Endothelial cell of umbilical vein (primary cell): ENCODE data around the gene CHMP5. TPM values are rescaled to one million over a fixed set of nuclear protein-coding genes. Genes with fewer than 3 reads are reported as not detected.
A peak's percentile ranks its signal among the peaks of the same experiment; 100 is the strongest.

Experiments
- BruUV-seq: library from RNA; stranded (reverse); fragments of 400-500 nt; replicated peaks from 2 replicates; lab custom pipeline; 2021; lab: Mats Ljungman, UMichigan
- CTCF ChIA-PET: fragments of 300-600, 350-600 bp; sonication (Branson Sonifier 250); formaldehyde crosslinking; loops from one replicate; lab custom pipeline; 2021; ENCODE audit warnings: antibody characterized with exemption, inconsistent platforms; lab: Charles Lee
- POLR2A ChIA-PET: fragments of 300-600, 350-600 bp; sonication (Branson Sonifier 250); formaldehyde crosslinking; loops from one replicate; lab custom pipeline; 2021; ENCODE audit warnings: antibody characterized with exemption, inconsistent platforms; lab: Charles Lee
- DNase-seq: peaks from one replicate; pipeline ENCODE4 v3.0.0-alpha.2; 2011; ENCODE audit warnings: low read depth, low spot score
- FAIRE-seq: peaks from 2 replicates; lab custom pipeline; 2011; peaks lifted over from hg19 to GRCh38; lab: Jason Lieb, UNC
- H2AFZ ChIP-seq: 2 replicates; pipeline ENCODE4 v1.6.0; 2012; ENCODE audit warnings: low read depth, low read length, control low read depth, inconsistent platforms
- H3K27ac ChIP-seq: 2 replicates; pipeline ENCODE4 v1.5.1; 2011; ENCODE audit warnings: low read depth, mild to moderate bottlenecking, control low read depth, low read length, moderate library complexity; ENCODE audit not compliant: insufficient read depth
- H3K27me3 ChIP-seq, 2 experiments: 2 replicates each; pipeline versions ENCODE4 v1.6.0 to v1.6.1; 2011; ENCODE audit warnings: low read length in 2 of 2, mixed read lengths in 1 of 2; ENCODE audit not compliant: control insufficient read depth in 2 of 2, insufficient read depth in 2 of 2
- H3K36me3 ChIP-seq, 2 experiments: 2 replicates in 1 of 2; 3 replicates in 1 of 2; pipeline ENCODE4 v1.5.1; 2011; ENCODE audit warnings: low read length in 2 of 2, mild to moderate bottlenecking in 1 of 2, moderate library complexity in 1 of 2; ENCODE audit not compliant: control insufficient read depth in 2 of 2, insufficient read depth in 2 of 2; ENCODE audit errors: extremely low read depth in 1 of 2
- H3K4me1 ChIP-seq: 3 replicates; pipeline ENCODE4 v1.5.1; 2011; ENCODE audit warnings: mild to moderate bottlenecking, low read length; ENCODE audit not compliant: control insufficient read depth, insufficient read depth; ENCODE audit errors: extremely low read depth
- H3K4me2 ChIP-seq: 2 replicates; pipeline ENCODE4 v1.6.1; 2011; ENCODE audit warnings: low read length, control low read depth, mixed read lengths; ENCODE audit not compliant: insufficient read depth
- H3K4me3 ChIP-seq, 3 experiments: fragments of 200-600 bp in 1 of 3; sonication (generic), shearing (Covaris generic) in 1 of 3; replicated peaks in 1 of 3; 2 replicates each; pipeline ENCODE4 v1.5.1; 2011 to 2016; ENCODE audit warnings: control low read depth in 3 of 3, low read length in 3 of 3, mild to moderate bottlenecking in 2 of 3, inconsistent platforms in 1 of 3, low read depth in 1 of 3, moderate library complexity in 1 of 3; ENCODE audit not compliant: insufficient read depth in 1 of 3
- H3K79me2 ChIP-seq: 2 replicates; pipeline ENCODE4 v1.6.0; 2012; ENCODE audit warnings: low read length, inconsistent platforms; ENCODE audit not compliant: control insufficient read depth, insufficient read depth
- H3K9ac ChIP-seq: replicated peaks from 2 replicates; pipeline ENCODE3; 2011; ENCODE audit warnings: low read length, control low read depth; ENCODE audit not compliant: insufficient read depth; ENCODE audit errors: extremely low read depth
- H3K9me1 ChIP-seq: replicated peaks from 3 replicates; pipeline ENCODE4 v1.6.0; 2011; ENCODE audit warnings: mild to moderate bottlenecking, low read length; ENCODE audit not compliant: control insufficient read depth, insufficient read depth; ENCODE audit errors: extremely low read depth
- H3K9me3 ChIP-seq: replicated peaks from 2 replicates; pipeline ENCODE4 v1.5.1; 2012; ENCODE audit warnings: low read length, inconsistent platforms; ENCODE audit not compliant: control insufficient read depth, insufficient read depth
- H4K20me1 ChIP-seq: replicated peaks from 2 replicates; pipeline ENCODE3; 2011; ENCODE audit warnings: mild to moderate bottlenecking, low read length; ENCODE audit not compliant: control insufficient read depth, insufficient read depth; ENCODE audit errors: extremely low read depth
- EZH2 ChIP-seq: IDR thresholded peaks from 2 replicates; pipeline ENCODE4 v1.6.1; 2012; ENCODE audit warnings: borderline replicate concordance, low read depth, mild to moderate bottlenecking, moderate library complexity, low read length, inconsistent platforms; ENCODE audit not compliant: severe bottlenecking
- FOS ChIP-seq: IDR thresholded peaks from 2 replicates; pipeline ENCODE4 v1.6.1; 2011; ENCODE audit warnings: mild to moderate bottlenecking, low read length, moderate library complexity, borderline replicate concordance; ENCODE audit not compliant: insufficient read depth
- GATA2 ChIP-seq: IDR thresholded peaks from 2 replicates; pipeline ENCODE4 v1.7.0; 2011; ENCODE audit warnings: low read depth, mild to moderate bottlenecking, moderate library complexity, mixed read lengths, low read length; ENCODE audit not compliant: insufficient read length, insufficient read depth
- JUN ChIP-seq: IDR thresholded peaks from 2 replicates; pipeline ENCODE4 v1.6.1; 2011; ENCODE audit warnings: borderline replicate concordance, low read depth; ENCODE audit not compliant: insufficient read length, insufficient read depth
- MYC ChIP-seq: IDR thresholded peaks from one replicate; pipeline ENCODE4 v1.6.1; 2011; ENCODE audit warnings: mild to moderate bottlenecking, low read depth, low read length
- POLR2A ChIP-seq: IDR thresholded peaks from 2 replicates; pipeline ENCODE4 v1.6.1; 2012; ENCODE audit warnings: low read depth, mild to moderate bottlenecking, control low read depth, low read length
- POLR2AphosphoS5 ChIP-seq: IDR thresholded peaks from 2 replicates; pipeline ENCODE4 v1.6.1; 2012; ENCODE audit warnings: low read depth, mild to moderate bottlenecking, control low read depth, low read length, moderate library complexity; ENCODE audit not compliant: insufficient read depth
- dilution Hi-C: fragments of 300-500 bp; cut with MboI; formaldehyde crosslinking; loops from one replicate; pipeline ENCODE4 v1.15.0; 2019; ENCODE audit warnings: low sequenced_read_pairs; ENCODE audit not compliant: extremely low pct_ligation_motif_present
- intact Hi-C: fragments of 100-400 bp; cut with micrococcal nuclease; formaldehyde crosslinking; loops from one replicate; pipeline ENCODE4 v1.10.0; 2022
- polyA plus RNA-seq, 4 experiments: library from polyadenylated mRNA; depleted of rRNA in 3 of 4; stranded (reverse) in 3 of 4; unstranded in 1 of 4; fragments of >200 nt; gene quantifications; 2 replicates each; pipeline versions ENCODE4 v1.2.1 to v1.2.3, GENCODE V29; 2011 to 2012; ENCODE audit warnings: missing spikeins in 1 of 4
- total RNA-seq: library from RNA; stranded (reverse); gene quantifications from 2 replicates; pipeline ENCODE4 v1.2.3, GENCODE V29; 2021
- TF ChIP-seq, protein P1 (sequence below), 2 donors: IDR thresholded peaks; 1 replicate in 1 of 2; 2 replicates in 1 of 2; pipeline ENCODE4 v1.5.1; 2011; ENCODE audit warnings: low read length in 2 of 2, mild to moderate bottlenecking in 2 of 2, moderate library complexity in 2 of 2, control low read depth in 1 of 2, inconsistent platforms in 1 of 2, low read depth in 1 of 2; ENCODE audit not compliant: insufficient read depth in 1 of 2; ENCODE audit errors: extremely low read depth in 1 of 2
- TF ChIP-seq, protein P2 (sequence below): IDR thresholded peaks from 2 replicates; pipeline ENCODE4 v1.6.1; 2011; ENCODE audit not compliant: insufficient read depth, insufficient read length

Gene CHMP5
- total and polyA plus RNA-seq, 2 donors (not counting 3 experiments of a cell fraction or from before 2014, with no cell fraction given): 33.2 to 55.8 TPM

DNA sequence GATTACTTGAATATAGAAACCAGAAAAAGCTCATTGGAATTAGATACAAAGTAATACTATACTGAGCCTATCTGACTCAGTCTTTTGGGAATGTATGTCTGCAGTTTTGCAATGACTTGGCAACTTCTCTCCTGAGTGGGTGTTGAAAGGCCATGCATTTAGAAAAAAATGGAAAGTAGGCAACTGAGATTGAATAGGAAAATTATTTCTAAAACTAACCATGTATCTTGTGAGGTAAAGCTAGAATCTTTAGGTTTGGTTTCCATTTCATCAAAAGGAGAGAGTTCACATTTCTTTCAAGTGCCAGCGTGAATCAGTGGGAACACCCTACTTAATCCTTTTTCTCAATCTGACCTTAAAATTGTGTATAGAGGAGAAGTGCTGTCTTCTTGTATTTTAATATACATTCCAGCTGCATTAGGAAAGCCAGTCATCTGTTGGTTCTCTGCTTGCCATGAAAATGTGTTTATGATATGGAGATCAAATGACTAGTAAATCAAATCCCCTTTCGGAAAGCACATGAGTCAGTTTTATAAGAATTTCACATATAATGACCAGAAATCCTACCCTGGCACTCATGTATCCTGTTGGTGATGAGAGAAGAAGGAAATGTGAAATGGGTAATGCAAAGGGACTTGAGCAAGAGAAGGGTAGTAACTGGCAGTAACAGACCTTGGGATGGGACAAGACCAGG is 55.9 kb downstream of the CHMP5 start:
- TF ChIP-seq POLR2AphosphoS5: no peak
- TF ChIP-seq JUN: peak; percentile 48
- peak; percentile 55 for TF ChIP-seq FOS
- peak overlapping the region; percentile 62 for H3K9ac ChIP-seq
- BruUV-seq: TSS peak; percentile 96
- ChIA-PET POLR2A (interaction anchor here (0.8 to 1.3 kb wide), 3 partner anchors 10 to 31 kb away, joined by 3 to 13 read pairs (median 3); partner anchors contain the start of gene NFX1), CTCF (interaction anchor here (0.6 to 1.9 kb wide), 8 partner anchors 11 to 147 kb away, joined by 3 to 10 read pairs (median 6); partner anchors contain the start of genes AQP3 and NFX1)
- no peaks in the 10 kb centered on the region for H3K27me3 ChIP-seq
- no peaks in the 10 kb centered on the region for H3K9me3 ChIP-seq
- H3K4me3 ChIP-seq: no peak overlapping the region
- H2AFZ ChIP-seq: no peak overlapping the region
- DNase-seq (peak; percentile 86), FAIRE-seq (peak; percentile 72)
- H3K79me2 ChIP-seq: no peaks in the 10 kb centered on the region
- no peaks in the 10 kb centered on the region for H4K20me1 ChIP-seq
- H3K9me1 ChIP-seq: no peaks in the 10 kb centered on the region
- peaks cover 14 to 18% of the 10 kb centered on the region in 2 experiments for H3K36me3 ChIP-seq
- peaks cover 22% of the 10 kb centered on the region for H3K4me1 ChIP-seq
- intact Hi-C loops: loop anchor here (1.0 to 2.0 kb wide), 2 partner anchors 9 to 30 kb away; partner anchors contain the start of gene NFX1
- peak overlapping the region; percentile 77 for H3K4me2 ChIP-seq
- dilution Hi-C loops: no loop called here
- H3K27ac ChIP-seq: peak overlapping the region; percentile 86

DNA sequence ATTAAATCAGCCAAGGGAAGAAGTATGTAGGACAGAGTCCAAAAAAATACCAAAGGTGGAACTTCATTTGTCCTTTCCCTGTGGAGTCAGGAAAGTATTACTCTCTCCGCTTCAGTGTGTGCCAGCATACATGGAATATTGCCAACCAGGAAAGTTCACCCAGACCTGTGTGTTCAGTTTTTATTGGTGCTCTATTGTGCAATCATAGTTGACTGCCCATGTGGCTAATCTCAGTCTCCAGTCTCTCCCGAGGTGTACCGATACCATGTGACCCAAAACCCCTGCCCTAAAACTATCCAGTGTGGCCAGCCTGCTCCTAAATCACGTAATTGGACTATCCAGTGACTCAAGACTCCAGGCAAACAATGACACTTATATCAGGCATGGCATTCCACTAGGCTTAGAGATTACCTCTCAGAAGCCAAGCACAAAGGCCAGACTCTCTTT is 64.3 kb downstream of the CHMP5 start:
- intact Hi-C loops: loop anchor here (1.0 to 2.0 kb wide), 2 partner anchors 9 to 38 kb away; partner anchors contain the start of gene NFX1

More for the DNA sequence above, 64.3 kb downstream of the CHMP5 start:
- dilution Hi-C loops: no loop called here
- no peaks in the 10 kb centered on the region for H3K9me1 ChIP-seq
- peak overlapping the region; percentile 34 for H3K4me2 ChIP-seq
- H3K36me3 ChIP-seq: peaks cover 0 to 2% of the 10 kb centered on the region in 2 experiments
- H3K9ac ChIP-seq: peak overlapping the region; percentile 5
- H3K4me3 ChIP-seq: no peak overlapping the region
- FAIRE-seq (peak; percentile 83), DNase-seq (peak; percentile 94)
- peak overlapping the region; percentile 69 for H3K27ac ChIP-seq
- TF ChIP-seq, protein P1, sequence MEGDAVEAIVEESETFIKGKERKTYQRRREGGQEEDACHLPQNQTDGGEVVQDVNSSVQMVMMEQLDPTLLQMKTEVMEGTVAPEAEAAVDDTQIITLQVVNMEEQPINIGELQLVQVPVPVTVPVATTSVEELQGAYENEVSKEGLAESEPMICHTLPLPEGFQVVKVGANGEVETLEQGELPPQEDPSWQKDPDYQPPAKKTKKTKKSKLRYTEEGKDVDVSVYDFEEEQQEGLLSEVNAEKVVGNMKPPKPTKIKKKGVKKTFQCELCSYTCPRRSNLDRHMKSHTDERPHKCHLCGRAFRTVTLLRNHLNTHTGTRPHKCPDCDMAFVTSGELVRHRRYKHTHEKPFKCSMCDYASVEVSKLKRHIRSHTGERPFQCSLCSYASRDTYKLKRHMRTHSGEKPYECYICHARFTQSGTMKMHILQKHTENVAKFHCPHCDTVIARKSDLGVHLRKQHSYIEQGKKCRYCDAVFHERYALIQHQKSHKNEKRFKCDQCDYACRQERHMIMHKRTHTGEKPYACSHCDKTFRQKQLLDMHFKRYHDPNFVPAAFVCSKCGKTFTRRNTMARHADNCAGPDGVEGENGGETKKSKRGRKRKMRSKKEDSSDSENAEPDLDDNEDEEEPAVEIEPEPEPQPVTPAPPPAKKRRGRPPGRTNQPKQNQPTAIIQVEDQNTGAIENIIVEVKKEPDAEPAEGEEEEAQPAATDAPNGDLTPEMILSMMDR (IDR thresholded peaks at IDR 0.05; ENCODE audit: extremely low read depth in 1 of 2, insufficient read depth in 1 of 2, low read depth in 1 of 2, low read length in 2 of 2): no peak
- TF ChIP-seq FOS (no peak), EZH2 (no peak), JUN (peak; percentile 1), POLR2AphosphoS5 (peak; percentile 17), MYC (no peak), GATA2 (peak; percentile 77), POLR2A (no peak)
- TF ChIP-seq, protein P2, sequence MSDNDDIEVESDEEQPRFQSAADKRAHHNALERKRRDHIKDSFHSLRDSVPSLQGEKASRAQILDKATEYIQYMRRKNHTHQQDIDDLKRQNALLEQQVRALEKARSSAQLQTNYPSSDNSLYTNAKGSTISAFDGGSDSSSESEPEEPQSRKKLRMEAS: no peak
- BruUV-seq: no TSS peak
- no peaks in the 10 kb centered on the region for H3K79me2 ChIP-seq
- ChIA-PET CTCF (interaction anchor here (1.2 to 1.3 kb wide), 2 partner anchors 39 to 46 kb away, joined by 4 to 5 read pairs; partner anchors contain the start of gene NFX1), POLR2A (interaction anchor here (0.6 kb wide), 1 partner anchor 224 kb away, joined by 9 read pairs; no protein-coding TSS in a partner anchor)
- H2AFZ ChIP-seq: no peak overlapping the region
- peaks cover 48% of the 10 kb centered on the region for H3K4me1 ChIP-seq
- no peaks in the 10 kb centered on the region for H3K9me3 ChIP-seq
- no peaks in the 10 kb centered on the region for H3K27me3 ChIP-seq
- no peaks in the 10 kb centered on the region for H4K20me1 ChIP-seq
